Measurements from ENCODE around the gene SLC44A4. TPM values are rescaled to one million over a fixed set of nuclear protein-coding genes. Genes with fewer than 3 reads are reported as not detected.

The SLC44A4 gene
- total and polyA plus RNA-seq, 2 of the 8 experiments (the other 6 are each of a cell fraction or from before 2014, with no cell fraction given), result 4.8 to 7.0 TPM

GRCh38 chr6:31901415-31901952, 22.7 kb upstream of the SLC44A4 start (continued):
- TF ChIP-seq SIX5 (IDR thresholded peaks at IDR 0.05; ENCODE audit: low read depth, low read length) (no peak), CBX5 (IDR thresholded peaks at IDR 0.05; ENCODE audit: low read depth, low read length) (no peak), CREB1 (IDR thresholded peaks at IDR 0.05) (no peak), RAD21 (IDR thresholded peaks at IDR 0.05 in 1 of 2, conservative IDR thresholded peaks at IDR 0.05 in 1 of 2; ENCODE audit: low read depth in 2 of 2, low read length in 2 of 2) (no peak), MAFK (IDR thresholded peaks at IDR 0.05; ENCODE audit: low read depth, low read length) (no peak), KDM5A (IDR thresholded peaks at IDR 0.05; ENCODE audit: low read length) (no peak), RXRA (IDR thresholded peaks at IDR 0.05; ENCODE audit: insufficient read depth, low read depth, low read length) (no peak), EGR1 (IDR thresholded peaks at IDR 0.05; ENCODE audit: borderline replicate concordance, low read depth, low read length) (no peak), SP4 (IDR thresholded peaks at IDR 0.05; ENCODE audit: low read length) (no peak), BACH1 (IDR thresholded peaks at IDR 0.05; ENCODE audit: low read length) (no peak)

Measured in H1 (cell line).